SU-DHL-6 (cell line): ENCODE measurements around the gene CCDC198.

Experiments used
- H2AFZ ChIP-seq: fragments of 200-600 bp; sonication (generic); 2 replicates; pipeline ENCODE4 v1.6.1; 2014; ENCODE audit warnings: low read depth, mild to moderate bottlenecking, moderate library complexity, mixed read lengths, antibody characterized with exemption, low read length; ENCODE audit not compliant: severe bottlenecking
- H3F3A ChIP-seq: fragments of 200-600 bp; shearing (Covaris generic); 2 replicates; pipeline ENCODE4 v1.6.0; 2016; ENCODE audit warnings: antibody characterized with exemption, mild to moderate bottlenecking; ENCODE audit not compliant: insufficient read depth
- H3K27ac ChIP-seq: fragments of 200-600 bp; sonication (generic); 2 replicates; pipeline ENCODE4 v1.5.1; 2016; ENCODE audit warnings: low read depth, mild to moderate bottlenecking, low read length, moderate library complexity, mixed read lengths
- H3K27me3 ChIP-seq: fragments of 200-600 bp; sonication (generic), shearing (Covaris generic); 2 replicates; pipeline ENCODE4 v1.6.0; 2014; ENCODE audit warnings: mild to moderate bottlenecking, low read length
- H3K36me3 ChIP-seq: fragments of 200-600 bp; sonication (generic); 2 replicates; pipeline ENCODE4 v1.6.1; 2014; ENCODE audit warnings: mild to moderate bottlenecking, low read length, mixed read lengths
- H3K4me2 ChIP-seq: fragments of 300-600, 200-600 bp; shearing (Covaris generic), sonication (generic); 2 replicates; pipeline ENCODE4 v1.6.0; 2014; ENCODE audit warnings: low read length, low read depth, mild to moderate bottlenecking; ENCODE audit not compliant: poor library complexity, severe bottlenecking
- H3K4me3 ChIP-seq: fragments of 200-600 bp; sonication (generic); 2 replicates; pipeline ENCODE4 v1.5.1; 2014; ENCODE audit warnings: antibody characterized with exemption, low read length, mild to moderate bottlenecking, mixed read lengths; ENCODE audit not compliant: insufficient read depth, poor library complexity, severe bottlenecking
- H3K79me2 ChIP-seq: fragments of 200-600 bp; sonication (generic); 2 replicates; pipeline ENCODE4 v1.6.1; 2014; ENCODE audit warnings: mild to moderate bottlenecking, low read length, moderate library complexity; ENCODE audit not compliant: insufficient read depth
- H3K9ac ChIP-seq: fragments of 200-600 bp; sonication (generic); 2 replicates; pipeline ENCODE4 v1.7.0; 2014; ENCODE audit warnings: mild to moderate bottlenecking, low read length
- H3K9me2 ChIP-seq: fragments of 200-600 bp; sonication (generic); replicated peaks from 2 replicates; pipeline ENCODE4 v1.6.1; 2014; ENCODE audit warnings: low read length; ENCODE audit not compliant: insufficient read depth
- H3K9me3 ChIP-seq: fragments of 200-600 bp; sonication (generic); 2 replicates; pipeline ENCODE4 v1.6.1; 2014; ENCODE audit warnings: low read length, mixed read lengths; ENCODE audit not compliant: insufficient read depth
- H4K20me1 ChIP-seq: fragments of 200-600 bp; sonication (generic); 2 replicates; pipeline ENCODE4 v1.6.1; 2014; ENCODE audit warnings: low read depth, mild to moderate bottlenecking, antibody characterized with exemption, low read length, moderate library complexity, mixed read lengths
- CTCF ChIP-seq: fragments of 200-600 bp; sonication (generic); IDR thresholded peaks from one replicate; pipeline ENCODE4 v1.5.1; 2017; ENCODE audit warnings: antibody characterized with exemption, mild to moderate bottlenecking, low read length, moderate library complexity; ENCODE audit not compliant: insufficient read depth, poor library complexity, severe bottlenecking
- EZH2phosphoT487 ChIP-seq: fragments of 200-600 bp; sonication (generic), shearing (Covaris generic); conservative IDR thresholded peaks from 2 replicates; pipeline ENCODE4 v1.6.1; 2018; ENCODE audit warnings: mild to moderate bottlenecking, antibody characterized with exemption, low read length, moderate library complexity, mixed read lengths

CCDC198 gene

GRCh38 chr14:57526942-57527341 is 33.3 kb upstream of the CCDC198 start:
- no peak overlapping the region for H3K27ac ChIP-seq
- H3K9me2 ChIP-seq, result no peaks in the 10 kb centered on the region
- no peaks in the 10 kb centered on the region for H3F3A ChIP-seq
- no peak overlapping the region for H3K4me3 ChIP-seq
- no peaks in the 10 kb centered on the region for H3K36me3 ChIP-seq
- no peaks in the 10 kb centered on the region for H4K20me1 ChIP-seq
- no peak overlapping the region for H3K9ac ChIP-seq
- no peak overlapping the region for H3K4me2 ChIP-seq
- no peaks in the 10 kb centered on the region for H3K79me2 ChIP-seq
- H3K27me3 ChIP-seq, result no peaks in the 10 kb centered on the region
- no peaks in the 10 kb centered on the region for H3K9me3 ChIP-seq
- no peak overlapping the region for H2AFZ ChIP-seq
- TF ChIP-seq EZH2phosphoT487 (no peak), CTCF (peak; percentile 38)

- no peak overlapping the region for H3K9ac ChIP-seq
- no peaks in the 10 kb centered on the region for H3K27me3 ChIP-seq
- no peaks in the 10 kb centered on the region for H3K9me2 ChIP-seq
- no peak overlapping the region for H3K27ac ChIP-seq
- H2AFZ ChIP-seq, result no peak overlapping the region
- H3K4me2 ChIP-seq, result no peak overlapping the region
- H3K36me3 ChIP-seq, result no peaks in the 10 kb centered on the region
- no peaks in the 10 kb centered on the region for H3K79me2 ChIP-seq
- no peaks in the 10 kb centered on the region for H3K9me3 ChIP-seq
- no peak for TF ChIP-seq EZH2phosphoT487
- no peak for TF ChIP-seq CTCF
- H4K20me1 ChIP-seq, result no peaks in the 10 kb centered on the region
- no peak overlapping the region for H3K4me3 ChIP-seq
- H3F3A ChIP-seq, result no peaks in the 10 kb centered on the region
Observed at GRCh38 chr14:57519043-57519442, 25.4 kb upstream of the CCDC198 start.

GRCh38 chr14:57512220-57512619 is 18.6 kb upstream of the CCDC198 start:
- Histone ChIP-seq H3K9me2 (no peaks in the 10 kb centered on the region), H3K4me3 (no peak overlapping the region), H2AFZ (no peak overlapping the region), H3F3A (no peaks in the 10 kb centered on the region), H4K20me1 (no peaks in the 10 kb centered on the region), H3K27me3 (no peaks in the 10 kb centered on the region), H3K9ac (no peak overlapping the region), H3K36me3 (no peaks in the 10 kb centered on the region), H3K79me2 (no peaks in the 10 kb centered on the region), H3K27ac (no peak overlapping the region), H3K9me3 (no peaks in the 10 kb centered on the region), H3K4me2 (no peak overlapping the region)
- no peak for TF ChIP-seq CTCF
- no peak for TF ChIP-seq EZH2phosphoT487

GRCh38 chr14:57508756-57509155 is 15.1 kb upstream of the CCDC198 start:
- Histone ChIP-seq H2AFZ (no peak overlapping the region), H3K36me3 (no peaks in the 10 kb centered on the region), H3K79me2 (no peaks in the 10 kb centered on the region), H4K20me1 (no peaks in the 10 kb centered on the region), H3K9me2 (no peaks in the 10 kb centered on the region), H3K27me3 (no peaks in the 10 kb centered on the region), H3F3A (no peaks in the 10 kb centered on the region), H3K4me2 (no peak overlapping the region), H3K27ac (no peak overlapping the region), H3K9ac (no peak overlapping the region), H3K4me3 (no peak overlapping the region), H3K9me3 (no peaks in the 10 kb centered on the region)
- TF ChIP-seq CTCF, result no peak
- TF ChIP-seq EZH2phosphoT487, result no peak
